ENCODE data around the gene FAM3A.

- TF ChIP-seq EZH2 (IDR thresholded peaks at IDR 0.05; ENCODE audit: low read length, missing control alignments) (no peak), CTCF (conservative IDR thresholded peaks at IDR 0.05 in 1 of 2, IDR thresholded peaks at IDR 0.05 in 1 of 2; ENCODE audit: low read depth in 1 of 2, low read length in 2 of 2) (no peak)
These were observed 7.7 kb downstream of the FAM3A start for GRCh38 chrX:154508384-154508745.
